ENCODE results near the gene PRSS23. TPM values are rescaled to one million over a fixed set of nuclear protein-coding genes. Genes with fewer than 3 reads are reported as not detected.

Gene PRSS23
- total and polyA plus RNA-seq, 12 donors = 3.3 to 32.9 (median 7.4) TPM

DNA sequence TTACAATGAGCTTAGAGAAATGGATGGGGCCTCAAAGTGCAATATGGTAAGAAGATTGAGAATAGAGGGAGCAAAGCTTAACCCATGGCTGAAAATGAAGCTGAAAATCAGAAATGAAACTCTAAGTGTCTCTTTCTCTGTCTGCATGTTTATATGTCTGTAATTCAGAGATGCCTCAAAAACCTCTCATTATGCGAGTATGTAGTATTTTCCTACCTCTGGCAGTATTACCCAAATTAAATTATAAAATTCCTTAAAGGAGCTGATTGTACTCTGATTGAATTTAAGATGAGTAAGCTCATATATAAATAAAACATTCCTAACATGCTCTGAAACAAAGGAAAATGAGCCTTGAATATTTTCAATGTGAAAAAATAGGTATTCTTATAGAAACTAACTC lies 39.8 kb upstream of the PRSS23 start:
- TF ChIP-seq, protein P1, sequence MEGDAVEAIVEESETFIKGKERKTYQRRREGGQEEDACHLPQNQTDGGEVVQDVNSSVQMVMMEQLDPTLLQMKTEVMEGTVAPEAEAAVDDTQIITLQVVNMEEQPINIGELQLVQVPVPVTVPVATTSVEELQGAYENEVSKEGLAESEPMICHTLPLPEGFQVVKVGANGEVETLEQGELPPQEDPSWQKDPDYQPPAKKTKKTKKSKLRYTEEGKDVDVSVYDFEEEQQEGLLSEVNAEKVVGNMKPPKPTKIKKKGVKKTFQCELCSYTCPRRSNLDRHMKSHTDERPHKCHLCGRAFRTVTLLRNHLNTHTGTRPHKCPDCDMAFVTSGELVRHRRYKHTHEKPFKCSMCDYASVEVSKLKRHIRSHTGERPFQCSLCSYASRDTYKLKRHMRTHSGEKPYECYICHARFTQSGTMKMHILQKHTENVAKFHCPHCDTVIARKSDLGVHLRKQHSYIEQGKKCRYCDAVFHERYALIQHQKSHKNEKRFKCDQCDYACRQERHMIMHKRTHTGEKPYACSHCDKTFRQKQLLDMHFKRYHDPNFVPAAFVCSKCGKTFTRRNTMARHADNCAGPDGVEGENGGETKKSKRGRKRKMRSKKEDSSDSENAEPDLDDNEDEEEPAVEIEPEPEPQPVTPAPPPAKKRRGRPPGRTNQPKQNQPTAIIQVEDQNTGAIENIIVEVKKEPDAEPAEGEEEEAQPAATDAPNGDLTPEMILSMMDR (IDR thresholded peaks at IDR 0.05) = no peak
- no peak for DNase-seq
- no peaks in the 10 kb centered on the region for H3K36me3 ChIP-seq
- no peaks in the 10 kb centered on the region for H3K4me1 ChIP-seq
- H3K27me3 ChIP-seq = no peaks in the 10 kb centered on the region
- intact Hi-C loops (cut with DNase I) = no loop called here
- no peak for ATAC-seq
- H3K27ac ChIP-seq = no peak overlapping the region
- H3K9me3 ChIP-seq = no peaks in the 10 kb centered on the region
- WGBS, 2 donors = 97 to 98% methylated on average over 1 of the region's 1 CpG
- H3K4me3 ChIP-seq = no peak overlapping the region

DNA sequence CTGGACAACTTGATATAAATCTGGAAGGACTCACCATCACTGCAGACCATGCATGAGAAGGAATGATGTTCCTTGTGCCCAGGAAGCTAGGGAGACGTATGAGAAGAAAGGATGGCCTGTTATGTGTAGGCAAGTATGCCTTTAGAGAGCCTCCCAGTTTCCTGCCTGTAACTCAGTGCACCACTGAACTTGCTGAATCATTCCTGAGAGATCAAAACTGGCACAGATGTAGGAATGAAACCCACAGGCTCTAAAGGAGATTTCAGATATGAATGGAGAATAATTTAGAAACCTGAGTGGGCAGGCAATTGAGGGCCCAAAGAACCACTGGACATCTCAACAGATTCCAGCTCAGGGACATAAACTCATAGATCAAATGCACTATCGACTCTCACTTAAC lies 38.4 kb upstream of the PRSS23 start:
- no peaks in the 10 kb centered on the region for H3K36me3 ChIP-seq
- intact Hi-C loops (cut with DNase I) = no loop called here
- no peaks in the 10 kb centered on the region for H3K4me1 ChIP-seq
- TF ChIP-seq, protein P1 (IDR thresholded peaks at IDR 0.05) = no peak
- H3K27me3 ChIP-seq = no peaks in the 10 kb centered on the region
- no peaks in the 10 kb centered on the region for H3K9me3 ChIP-seq
- no peak overlapping the region for H3K27ac ChIP-seq
- no peak overlapping the region for H3K4me3 ChIP-seq
- DNase-seq (no peak), ATAC-seq (no peak)
- 61 to 80% methylated on average over 2 of the region's 2 CpGs for WGBS, 2 donors

- TF ChIP-seq, protein P1 (IDR thresholded peaks at IDR 0.05) = no peak
- Histone ChIP-seq H3K27ac (no peak overlapping the region), H3K27me3 (no peaks in the 10 kb centered on the region), H3K4me3 (no peak overlapping the region), H3K36me3 (no peaks in the 10 kb centered on the region), H3K9me3 (no peaks in the 10 kb centered on the region), H3K4me1 (peaks cover 0 to 16% (median 9%) of the 10 kb centered on the region in 9 donors)
- DNase-seq = no peak
- WGBS, 2 donors = 70 to 85% methylated on average over 4 of the region's 4 CpGs
- intact Hi-C loops (cut with DNase I) = no loop called here
- no peak for ATAC-seq
Measured at GRCh38 chr11:86765203-86765602, 35.1 kb upstream of the PRSS23 start.

GRCh38 chr11:86765878-86766277 lies 34.5 kb upstream of the PRSS23 start:
- DNase-seq (no peak), ATAC-seq (no peak)
- TF ChIP-seq, protein P1 (IDR thresholded peaks at IDR 0.05) = no peak
- H3K27ac ChIP-seq = no peak overlapping the region
- intact Hi-C loops (cut with DNase I) = no loop called here
- H3K27me3 ChIP-seq = no peaks in the 10 kb centered on the region
- no peak overlapping the region for H3K4me3 ChIP-seq
- 70 to 96% methylated on average over 2 of the region's 2 CpGs for WGBS, 2 donors
- H3K36me3 ChIP-seq = no peaks in the 10 kb centered on the region
- peaks cover 0 to 16% (median 9%) of the 10 kb centered on the region in 9 donors for H3K4me1 ChIP-seq
- H3K9me3 ChIP-seq = no peaks in the 10 kb centered on the region
